Lower leg skin (tissue), 3 donors: ENCODE data around the gene DTNBP1.
"Not testable (repeated sequence)": the region's sequence is repeated elsewhere in the genome, so short reads cannot be mapped to it uniquely, and the experiment has no call there.

Source experiments
- POLR2A ChIP-seq, 2 donors: fragments of 450-650 bp; IDR thresholded peaks; one replicate each; pipeline ENCODE4 v1.6.1; 2016 to 2017; ENCODE audit warnings: antibody characterized with exemption in 2 of 2, mild to moderate bottlenecking in 1 of 2, moderate library complexity in 1 of 2
- TF ChIP-seq, protein P1 (sequence below), 3 donors: fragments of 450-650 bp; IDR thresholded peaks; one replicate each; pipeline ENCODE4 v1.5.1; 2016; ENCODE audit warnings: antibody characterized with exemption in 3 of 3, mild to moderate bottlenecking in 3 of 3, moderate library complexity in 2 of 3

DNA sequence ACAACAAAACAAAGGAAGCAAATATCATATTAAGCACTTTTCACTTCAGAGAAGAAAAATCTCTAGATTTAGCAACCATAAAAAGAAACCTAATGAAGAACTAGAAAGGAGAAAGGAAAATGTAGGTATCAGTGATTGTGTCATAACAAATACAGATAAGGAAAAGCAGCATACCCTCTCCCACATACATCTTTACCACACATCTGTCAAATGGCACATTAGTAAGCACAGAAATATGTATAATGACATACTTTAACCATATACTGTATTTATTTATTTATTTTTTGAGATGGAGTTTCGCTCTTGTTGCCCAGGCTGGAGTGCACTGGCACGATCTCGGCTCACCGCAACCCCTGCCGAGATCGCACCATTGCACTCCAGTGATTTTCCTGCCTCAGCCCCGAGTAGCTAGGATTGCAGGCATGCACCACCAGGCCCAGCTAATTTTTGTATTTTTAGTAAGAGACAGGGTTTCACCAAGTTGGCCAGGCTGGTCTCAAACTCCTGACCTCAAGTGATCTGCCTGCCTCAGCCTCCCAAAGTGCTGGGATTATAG, 12.7 kb downstream of the DTNBP1 start:
- TF ChIP-seq, protein P1, sequence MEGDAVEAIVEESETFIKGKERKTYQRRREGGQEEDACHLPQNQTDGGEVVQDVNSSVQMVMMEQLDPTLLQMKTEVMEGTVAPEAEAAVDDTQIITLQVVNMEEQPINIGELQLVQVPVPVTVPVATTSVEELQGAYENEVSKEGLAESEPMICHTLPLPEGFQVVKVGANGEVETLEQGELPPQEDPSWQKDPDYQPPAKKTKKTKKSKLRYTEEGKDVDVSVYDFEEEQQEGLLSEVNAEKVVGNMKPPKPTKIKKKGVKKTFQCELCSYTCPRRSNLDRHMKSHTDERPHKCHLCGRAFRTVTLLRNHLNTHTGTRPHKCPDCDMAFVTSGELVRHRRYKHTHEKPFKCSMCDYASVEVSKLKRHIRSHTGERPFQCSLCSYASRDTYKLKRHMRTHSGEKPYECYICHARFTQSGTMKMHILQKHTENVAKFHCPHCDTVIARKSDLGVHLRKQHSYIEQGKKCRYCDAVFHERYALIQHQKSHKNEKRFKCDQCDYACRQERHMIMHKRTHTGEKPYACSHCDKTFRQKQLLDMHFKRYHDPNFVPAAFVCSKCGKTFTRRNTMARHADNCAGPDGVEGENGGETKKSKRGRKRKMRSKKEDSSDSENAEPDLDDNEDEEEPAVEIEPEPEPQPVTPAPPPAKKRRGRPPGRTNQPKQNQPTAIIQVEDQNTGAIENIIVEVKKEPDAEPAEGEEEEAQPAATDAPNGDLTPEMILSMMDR (IDR thresholded peaks at IDR 0.05) = not testable (repeated sequence)
- TF ChIP-seq POLR2A (IDR thresholded peaks at IDR 0.05) = not testable (repeated sequence)
